KOPT-K1 (cell line): ENCODE data around the gene C17orf78.
"Not testable (repeated sequence)": the region's sequence is repeated elsewhere in the genome, so short reads cannot be mapped to it uniquely, and the experiment has no call there.

Experiments
- H3K27ac ChIP-seq: fragments of 200-600 bp; sonication (generic); 2 replicates; pipeline ENCODE4 v1.5.1; 2016; ENCODE audit warnings: antibody characterized with exemption, mild to moderate bottlenecking, low read depth, low read length; ENCODE audit not compliant: poor library complexity, severe bottlenecking
- H3K36me3 ChIP-seq: fragments of 200-600 bp; sonication (generic); 2 replicates; pipeline ENCODE4 v1.5.1; 2017; ENCODE audit warnings: antibody characterized with exemption, mild to moderate bottlenecking, low read length, moderate library complexity; ENCODE audit not compliant: insufficient read depth
- H3K9me3 ChIP-seq: fragments of 200-600 bp; sonication (generic); 2 replicates; pipeline ENCODE4 v1.5.1; 2017; ENCODE audit warnings: antibody characterized with exemption, low read length, mild to moderate bottlenecking; ENCODE audit not compliant: insufficient read depth, poor library complexity, severe bottlenecking

Gene C17orf78

GRCh38 chr17:37441369-37442014 is 65.7 kb downstream of the C17orf78 start:
- not testable (repeated sequence) for H3K27ac ChIP-seq, H3K9me3 ChIP-seq
- H3K36me3 ChIP-seq: peaks cover 95% of the 10 kb centered on the region
